Natural killer cell (primary cell): ENCODE measurements around the gene IGF2R. TPM values are rescaled to one million over a fixed set of nuclear protein-coding genes. Genes with fewer than 3 reads are reported as not detected.

Experiments
- ATAC-seq, 3 donors: fragments of 150-1000 bp in 2 of 3; fragments of 200-7000 bp in 1 of 3; cut with Tn5 transposase; 1 replicate in 1 of 3; 2 replicates in 2 of 3; pipeline ENCODE4 v1.10.0; 2021; ENCODE audit warnings: mild to moderate bottlenecking in 2 of 3, moderate library complexity in 2 of 3
- DNase-seq, 2 donors: peaks; one replicate each; pipeline versions ENCODE4 v3.0.0 to v3.0.0-alpha.2; 2013 to 2021; ENCODE audit warnings: mixed read lengths in 1 of 2
- H3K27ac ChIP-seq: one replicate; pipeline ENCODE4 v1.5.1; 2013; ENCODE audit warnings: mild to moderate bottlenecking, low read length
- H3K27me3 ChIP-seq: one replicate; pipeline ENCODE4 v1.6.1; 2013; ENCODE audit warnings: low read length; ENCODE audit not compliant: control insufficient read depth, insufficient read depth
- H3K36me3 ChIP-seq: one replicate; pipeline ENCODE4 v1.6.1; 2013; ENCODE audit warnings: low read length; ENCODE audit not compliant: control insufficient read depth, insufficient read depth
- H3K4me1 ChIP-seq: one replicate; pipeline ENCODE4 v1.6.1; 2013; ENCODE audit warnings: low read length; ENCODE audit not compliant: control insufficient read depth, insufficient read depth
- H3K4me3 ChIP-seq: one replicate; pipeline ENCODE4 v1.5.1; 2013; ENCODE audit warnings: low read length
- H3K9me3 ChIP-seq: one replicate; pipeline ENCODE4 v1.6.1; 2013; ENCODE audit warnings: low read length; ENCODE audit not compliant: control insufficient read depth, insufficient read depth
- H3K27ac Mint-ChIP-seq, 2 donors: one replicate each; pipeline ENCODE4 v1.8.0; 2022; ENCODE audit warnings: mild to moderate bottlenecking in 2 of 2, mixed read lengths in 2 of 2, moderate library complexity in 1 of 2
- H3K27me3 Mint-ChIP-seq, 2 donors: one replicate each; pipeline ENCODE4 v1.8.0; 2022; ENCODE audit warnings: low read depth in 2 of 2, mixed read lengths in 2 of 2
- H3K36me3 Mint-ChIP-seq: one replicate; pipeline ENCODE4 v1.8.0; 2022; ENCODE audit warnings: mixed read lengths
- H3K4me1 Mint-ChIP-seq, 2 donors: one replicate each; pipeline ENCODE4 v1.8.0; 2022; ENCODE audit warnings: mixed read lengths in 2 of 2
- H3K4me3 Mint-ChIP-seq: one replicate; pipeline ENCODE4 v1.8.0; 2022; ENCODE audit warnings: mild to moderate bottlenecking, moderate library complexity, mixed read lengths
- H3K9me3 Mint-ChIP-seq, 2 donors: one replicate each; pipeline ENCODE4 v1.8.0; 2022; ENCODE audit warnings: mixed read lengths in 2 of 2
- WGBS: methylation state at CpG from one replicate; pipeline ENCODE4 v1.1.7; 2013; ENCODE audit warnings: missing lambda C conversion rate; ENCODE audit not compliant: insufficient coverage; 5-methylcytosine and 5-hydroxymethylcytosine counted together
- intact Hi-C: fragments of 100-400 bp; cut with micrococcal nuclease; formaldehyde crosslinking; loops from one replicate; pipeline ENCODE4 v1.14.2; 2022
- total RNA-seq, 4 donors: library from RNA; stranded (reverse); fragments of 120-200 nt in 1 of 4; gene quantifications; one replicate each; pipeline versions ENCODE4 v1.2.3 to v1.2.4, GENCODE V29; 2013 to 2022
- TF ChIP-seq, protein P1 (sequence below): fragments of 200-600 bp; IDR thresholded peaks from one replicate; pipeline ENCODE4 v1.8.0; 2022; ENCODE audit warnings: antibody characterized with exemption

IGF2R gene
- total RNA-seq, 3 donors from 2014 or later (not counting 1 experiment from before 2014, with no cell fraction given): 208 to 282 (median 253) TPM

DNA sequence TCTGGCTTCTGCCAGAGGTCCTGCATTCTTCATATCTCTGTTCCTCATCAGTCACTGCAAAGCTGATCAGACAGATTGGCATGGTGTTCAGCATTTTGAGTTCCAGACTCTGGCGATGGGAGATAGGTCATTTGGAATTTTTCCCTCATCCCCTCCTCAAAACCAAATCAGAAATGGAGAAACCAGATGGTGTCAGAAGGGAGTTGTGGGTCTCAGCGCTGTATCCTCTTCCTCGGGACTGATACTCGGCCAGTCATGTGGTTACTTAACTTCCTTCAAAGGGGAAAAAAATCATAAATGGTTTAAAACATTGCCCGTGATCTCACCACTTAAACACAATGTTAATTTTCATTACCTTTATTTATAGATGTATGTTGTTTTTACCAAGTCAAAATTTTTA, 75.8 kb downstream of the IGF2R start:
- peaks cover 28 to 35% of the 10 kb centered on the region in 2 donors for H3K4me1 Mint-ChIP-seq
- H3K4me3 ChIP-seq: no peak overlapping the region
- peak overlapping the region; percentile 3 to 17 for H3K27ac Mint-ChIP-seq
- no peaks in the 10 kb centered on the region for H3K9me3 ChIP-seq
- no peak for DNase-seq
- H3K4me3 Mint-ChIP-seq: no peak overlapping the region
- H3K36me3 Mint-ChIP-seq: peaks cover 34% of the 10 kb centered on the region
- intact Hi-C loops: no loop called here
- no peak overlapping the region for H3K27ac ChIP-seq
- H3K9me3 Mint-ChIP-seq: no peaks in the 10 kb centered on the region
- H3K27me3 Mint-ChIP-seq: no peaks in the 10 kb centered on the region
- no peaks in the 10 kb centered on the region for H3K27me3 ChIP-seq
- peaks cover 5% of the 10 kb centered on the region for H3K4me1 ChIP-seq
- ATAC-seq: no peak
- peaks cover 91% of the 10 kb centered on the region for H3K36me3 ChIP-seq
- TF ChIP-seq, protein P1, sequence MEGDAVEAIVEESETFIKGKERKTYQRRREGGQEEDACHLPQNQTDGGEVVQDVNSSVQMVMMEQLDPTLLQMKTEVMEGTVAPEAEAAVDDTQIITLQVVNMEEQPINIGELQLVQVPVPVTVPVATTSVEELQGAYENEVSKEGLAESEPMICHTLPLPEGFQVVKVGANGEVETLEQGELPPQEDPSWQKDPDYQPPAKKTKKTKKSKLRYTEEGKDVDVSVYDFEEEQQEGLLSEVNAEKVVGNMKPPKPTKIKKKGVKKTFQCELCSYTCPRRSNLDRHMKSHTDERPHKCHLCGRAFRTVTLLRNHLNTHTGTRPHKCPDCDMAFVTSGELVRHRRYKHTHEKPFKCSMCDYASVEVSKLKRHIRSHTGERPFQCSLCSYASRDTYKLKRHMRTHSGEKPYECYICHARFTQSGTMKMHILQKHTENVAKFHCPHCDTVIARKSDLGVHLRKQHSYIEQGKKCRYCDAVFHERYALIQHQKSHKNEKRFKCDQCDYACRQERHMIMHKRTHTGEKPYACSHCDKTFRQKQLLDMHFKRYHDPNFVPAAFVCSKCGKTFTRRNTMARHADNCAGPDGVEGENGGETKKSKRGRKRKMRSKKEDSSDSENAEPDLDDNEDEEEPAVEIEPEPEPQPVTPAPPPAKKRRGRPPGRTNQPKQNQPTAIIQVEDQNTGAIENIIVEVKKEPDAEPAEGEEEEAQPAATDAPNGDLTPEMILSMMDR: no peak
- WGBS: 68% methylated on average over 4 of the region's 5 CpGs

DNA sequence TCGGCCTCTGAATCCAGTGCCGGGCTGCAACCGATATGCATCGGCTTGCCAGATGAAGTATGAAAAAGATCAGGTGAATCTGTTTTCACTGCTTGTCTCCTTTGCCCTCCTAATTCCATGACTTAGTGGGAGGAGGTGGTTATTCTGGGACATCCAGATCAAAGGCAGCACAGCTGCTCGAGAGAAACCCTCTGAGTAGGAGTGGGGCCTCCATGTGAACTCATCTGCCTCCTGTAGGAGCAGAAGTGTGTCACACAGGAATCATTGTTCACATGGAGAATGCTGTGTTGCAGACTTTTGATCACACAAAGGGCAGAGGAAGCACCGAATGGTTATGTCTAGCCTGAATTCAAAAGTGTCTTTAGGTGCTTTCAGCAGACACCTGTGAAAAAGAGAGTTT, 79.6 kb downstream of the IGF2R start:
- ATAC-seq: no peak
- Mint-ChIP-seq H3K27me3 (no peaks in the 10 kb centered on the region), H3K4me3 (no peak overlapping the region), H3K36me3 (peaks cover 48% of the 10 kb centered on the region), H3K4me1 (peaks cover 32 to 43% of the 10 kb centered on the region in 2 donors), H3K27ac (peak overlapping the region in 1 of 2 donors; percentile 11), H3K9me3 (no peaks in the 10 kb centered on the region)
- Histone ChIP-seq H3K4me3 (no peak overlapping the region), H3K27ac (no peak overlapping the region), H3K36me3 (peaks cover 84% of the 10 kb centered on the region), H3K4me1 (peaks cover 7% of the 10 kb centered on the region), H3K27me3 (no peaks in the 10 kb centered on the region), H3K9me3 (no peaks in the 10 kb centered on the region)
- no peak for DNase-seq
- intact Hi-C loops: no loop called here
- TF ChIP-seq, protein P1: no peak
- WGBS: 94% methylated on average over 6 of the region's 6 CpGs

DNA sequence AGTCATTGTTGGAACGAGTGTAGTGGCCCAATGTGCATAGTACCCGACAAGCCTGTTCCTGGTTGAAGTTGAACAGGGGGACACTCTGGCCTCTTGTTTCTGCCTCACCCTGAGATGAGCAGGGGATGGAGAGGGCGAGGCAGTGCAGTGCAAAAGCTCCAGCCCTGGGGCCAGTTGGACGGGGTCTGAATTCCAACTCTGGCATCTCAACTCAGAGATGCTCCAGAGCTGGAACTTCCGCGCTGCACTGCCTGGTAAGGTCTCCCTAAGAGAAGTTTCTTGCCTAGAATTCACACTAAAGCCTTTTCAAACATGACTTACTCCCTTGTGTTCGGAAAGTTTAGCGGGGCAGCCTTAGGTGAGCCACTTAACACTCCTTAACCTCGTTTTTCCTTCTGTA, 80.5 kb downstream of the IGF2R start:
- Histone ChIP-seq H3K4me1 (peaks cover 7% of the 10 kb centered on the region), H3K36me3 (peaks cover 83% of the 10 kb centered on the region), H3K9me3 (no peaks in the 10 kb centered on the region), H3K27ac (no peak overlapping the region), H3K27me3 (no peaks in the 10 kb centered on the region), H3K4me3 (no peak overlapping the region)
- TF ChIP-seq, protein P1: no peak
- intact Hi-C loops: no loop called here
- H3K36me3 Mint-ChIP-seq: peaks cover 42% of the 10 kb centered on the region
- peak overlapping the region; percentile 37 to 71 for H3K27ac Mint-ChIP-seq
- DNase-seq: no peak
- WGBS: 97% methylated on average over 9 of the region's 9 CpGs
- H3K4me3 Mint-ChIP-seq: no peak overlapping the region
- peaks cover 38 to 45% of the 10 kb centered on the region in 2 donors for H3K4me1 Mint-ChIP-seq
- no peaks in the 10 kb centered on the region for H3K27me3 Mint-ChIP-seq
- ATAC-seq: no peak
- no peaks in the 10 kb centered on the region for H3K9me3 Mint-ChIP-seq

DNA sequence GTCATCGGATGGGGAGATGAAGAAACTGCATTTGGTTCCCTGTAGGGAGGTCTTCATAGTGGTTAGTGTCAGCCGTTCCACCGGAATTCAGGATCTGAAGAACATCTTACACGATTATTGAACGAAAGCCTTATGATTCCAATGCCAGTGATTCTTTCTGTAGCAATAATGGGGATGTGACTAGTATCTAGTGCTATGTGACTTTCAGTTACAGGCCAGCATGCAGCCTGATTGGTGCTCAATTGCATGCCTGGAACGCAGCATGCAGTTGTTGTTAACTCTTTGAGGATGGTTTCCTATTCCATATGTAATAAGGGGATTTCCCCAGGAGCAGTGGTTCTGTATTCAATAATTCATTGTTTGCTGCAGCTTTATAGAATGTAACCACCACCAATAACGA, 81.1 kb downstream of the IGF2R start:
- H3K9me3 ChIP-seq: no peaks in the 10 kb centered on the region

More for the DNA sequence above, 81.1 kb downstream of the IGF2R start:
- peaks cover 35% of the 10 kb centered on the region for H3K36me3 Mint-ChIP-seq
- Histone ChIP-seq H3K36me3 (peaks cover 84% of the 10 kb centered on the region), H3K4me3 (no peak overlapping the region), H3K27me3 (no peaks in the 10 kb centered on the region), H3K27ac (no peak overlapping the region), H3K4me1 (peaks cover 7% of the 10 kb centered on the region)
- H3K27ac Mint-ChIP-seq: peak overlapping the region; percentile 37 to 71
- H3K27me3 Mint-ChIP-seq: no peaks in the 10 kb centered on the region
- no peaks in the 10 kb centered on the region for H3K9me3 Mint-ChIP-seq
- peaks cover 34 to 43% of the 10 kb centered on the region in 2 donors for H3K4me1 Mint-ChIP-seq
- no peak overlapping the region for H3K4me3 Mint-ChIP-seq
- 99% methylated on average over 7 of the region's 7 CpGs for WGBS
- intact Hi-C loops: no loop called here
- TF ChIP-seq, protein P1: no peak
- DNase-seq (no peak), ATAC-seq (no peak)
